B cell (primary cell): ENCODE measurements around the gene TCF12. TPM values are rescaled to one million over a fixed set of nuclear protein-coding genes. Genes with fewer than 3 reads are reported as not detected.
A peak's percentile ranks its signal among the peaks of the same experiment; 100 is the strongest.

Experiments
- ATAC-seq: fragments of 200-7000 bp; cut with Tn5 transposase; one replicate; pipeline ENCODE4 v1.10.0; 2021; ENCODE audit warnings: low read depth, mild to moderate bottlenecking, moderate number of reproducible peaks, moderate library complexity
- CTCF ChIA-PET: fragments of 350-600 bp; sonication (Branson Sonifier 250); formaldehyde crosslinking; loops from one replicate; lab custom pipeline; 2021; ENCODE audit warnings: antibody characterized with exemption, inconsistent platforms; lab: Charles Lee
- POLR2A ChIA-PET: fragments of 350-600 bp; sonication (Branson Sonifier 250); formaldehyde crosslinking; loops from one replicate; lab custom pipeline; 2021; ENCODE audit warnings: antibody characterized with exemption; lab: Charles Lee
- DNase-seq: peaks from one replicate; pipeline ENCODE4 v3.0.0; 2013
- H2AFZ ChIP-seq: 2 replicates; pipeline ENCODE4 v1.6.1; 2012; ENCODE audit warnings: mild to moderate bottlenecking, low read depth, low read length; ENCODE audit not compliant: insufficient read depth, poor library complexity, severe bottlenecking
- H3K27ac ChIP-seq, 2 donors: 1 replicate in 1 of 2; 2 replicates in 1 of 2; pipeline ENCODE4 v1.5.1; 2012 to 2013; ENCODE audit warnings: low read length in 2 of 2, mild to moderate bottlenecking in 2 of 2, moderate library complexity in 1 of 2
- H3K27me3 ChIP-seq, 4 experiments: fragments of 200-600 bp in 1 of 4; sonication (generic) in 1 of 4; replicated peaks in 1 of 4; 1 replicate in 2 of 4; 2 replicates in 2 of 4; pipeline versions ENCODE4 v1.6.1 to v1.7.0; 2013 to 2016; ENCODE audit warnings: low read length in 3 of 4, mild to moderate bottlenecking in 2 of 4, mixed read lengths in 1 of 4, moderate library complexity in 1 of 4; ENCODE audit not compliant: insufficient read depth in 4 of 4, control insufficient read depth in 3 of 4; ENCODE audit errors: control extremely low read depth in 1 of 4
- H3K36me3 ChIP-seq, 2 experiments: replicated peaks in 1 of 2; 1 replicate in 1 of 2; 2 replicates in 1 of 2; pipeline versions ENCODE4 v1.6.1 to v1.7.1; 2013; ENCODE audit warnings: low read length in 1 of 2; ENCODE audit not compliant: insufficient read depth in 2 of 2, control insufficient read depth in 1 of 2; ENCODE audit errors: control extremely low read depth in 1 of 2, extremely low read depth in 1 of 2
- H3K4me1 ChIP-seq, 2 donors: fragments of 200-600 bp in 1 of 2; sonication (generic) in 1 of 2; 1 replicate in 1 of 2; 2 replicates in 1 of 2; pipeline versions ENCODE4 v1.5.1 to v1.6.1; 2013 to 2017; ENCODE audit warnings: low read length in 2 of 2; ENCODE audit not compliant: control insufficient read depth in 2 of 2, insufficient read depth in 2 of 2
- H3K4me2 ChIP-seq: replicated peaks from 2 replicates; pipeline ENCODE3; 2012; ENCODE audit warnings: mild to moderate bottlenecking, low read depth, low read length; ENCODE audit not compliant: poor library complexity, severe bottlenecking
- H3K4me3 ChIP-seq, 5 experiments: fragments of 200-600 bp in 1 of 5; sonication (generic) in 1 of 5; 1 replicate in 3 of 5; 2 replicates in 2 of 5; pipeline versions ENCODE4 v1.5.1 to v1.7.0; 2011 to 2016; ENCODE audit warnings: low read length in 4 of 5, mild to moderate bottlenecking in 4 of 5, low read depth in 2 of 5, control low read depth in 1 of 5, moderate library complexity in 1 of 5; ENCODE audit not compliant: insufficient read depth in 1 of 5; ENCODE audit errors: control extremely low read depth in 1 of 5, extremely low read depth in 1 of 5
- H3K79me2 ChIP-seq: fragments of 200-600 bp; sonication (generic); one replicate; pipeline ENCODE4 v1.6.0; 2016; ENCODE audit warnings: low read length; ENCODE audit not compliant: control insufficient read depth, insufficient read depth
- H3K9ac ChIP-seq: fragments of 200-600 bp; sonication (generic); 2 replicates; pipeline ENCODE4 v1.6.1; 2017; ENCODE audit warnings: mild to moderate bottlenecking, low read length, moderate library complexity
- H3K9me3 ChIP-seq, 3 donors: one replicate each; pipeline versions ENCODE4 v1.6.1 to v1.7.1; 2013; ENCODE audit warnings: low read length in 2 of 3; ENCODE audit not compliant: control insufficient read depth in 2 of 3, insufficient read depth in 1 of 3; ENCODE audit errors: control extremely low read depth in 1 of 3
- H4K20me1 ChIP-seq: 2 replicates; pipeline ENCODE4 v1.6.0; 2012; ENCODE audit warnings: mild to moderate bottlenecking, low read length; ENCODE audit not compliant: insufficient read depth, control insufficient read depth, poor library complexity, severe bottlenecking
- H3K27ac Mint-ChIP-seq: one replicate; pipeline ENCODE4 v1.8.0; 2021; ENCODE audit warnings: mixed read lengths
- H3K27me3 Mint-ChIP-seq: one replicate; pipeline ENCODE4 v1.8.0; 2021; ENCODE audit warnings: mixed read lengths
- H3K4me1 Mint-ChIP-seq: one replicate; pipeline ENCODE4 v1.8.0; 2021; ENCODE audit warnings: mixed read lengths
- H3K4me3 Mint-ChIP-seq: one replicate; pipeline ENCODE4 v1.8.0; 2021; ENCODE audit warnings: mixed read lengths
- H3K9me3 Mint-ChIP-seq: one replicate; pipeline ENCODE4 v1.8.0; 2022; ENCODE audit warnings: mixed read lengths; ENCODE audit not compliant: insufficient read depth
- EZH2 ChIP-seq: IDR thresholded peaks from 2 replicates; pipeline ENCODE4 v1.6.1; 2012; ENCODE audit warnings: borderline replicate concordance, low read depth, mild to moderate bottlenecking, moderate library complexity, low read length; ENCODE audit not compliant: insufficient read depth, poor library complexity, severe bottlenecking
- WGBS: methylation state at CpG from one replicate; pipeline ENCODE4 v1.1.5; 2013; ENCODE audit warnings: missing lambda C conversion rate; ENCODE audit not compliant: insufficient coverage; 5-methylcytosine and 5-hydroxymethylcytosine counted together
- intact Hi-C: fragments of 100-400 bp; cut with micrococcal nuclease; formaldehyde crosslinking; loops from one replicate; pipeline ENCODE4 v1.10.0; 2022
- polyA plus RNA-seq: library from polyadenylated mRNA; depleted of rRNA; stranded (reverse); fragments of >200 nt; gene quantifications from 2 replicates; pipeline ENCODE4 v1.2.3, GENCODE V29; 2012
- total RNA-seq, 2 donors: library from RNA; stranded (reverse); fragments of 120-200 nt in 1 of 2; gene quantifications; 1 replicate in 1 of 2; 2 replicates in 1 of 2; pipeline versions ENCODE4 v1.2.3 to v1.2.4, GENCODE V29; 2013 to 2022
- TF ChIP-seq, protein P1 (sequence below): fragments of 200-600 bp; IDR thresholded peaks from one replicate; pipeline ENCODE4 v1.8.0; 2022; ENCODE audit warnings: antibody characterized with exemption, mild to moderate bottlenecking

The TCF12 gene
- total and polyA plus RNA-seq, 2 donors (not counting 1 experiment from before 2014, with no cell fraction given): 27.1 to 131 TPM

DNA sequence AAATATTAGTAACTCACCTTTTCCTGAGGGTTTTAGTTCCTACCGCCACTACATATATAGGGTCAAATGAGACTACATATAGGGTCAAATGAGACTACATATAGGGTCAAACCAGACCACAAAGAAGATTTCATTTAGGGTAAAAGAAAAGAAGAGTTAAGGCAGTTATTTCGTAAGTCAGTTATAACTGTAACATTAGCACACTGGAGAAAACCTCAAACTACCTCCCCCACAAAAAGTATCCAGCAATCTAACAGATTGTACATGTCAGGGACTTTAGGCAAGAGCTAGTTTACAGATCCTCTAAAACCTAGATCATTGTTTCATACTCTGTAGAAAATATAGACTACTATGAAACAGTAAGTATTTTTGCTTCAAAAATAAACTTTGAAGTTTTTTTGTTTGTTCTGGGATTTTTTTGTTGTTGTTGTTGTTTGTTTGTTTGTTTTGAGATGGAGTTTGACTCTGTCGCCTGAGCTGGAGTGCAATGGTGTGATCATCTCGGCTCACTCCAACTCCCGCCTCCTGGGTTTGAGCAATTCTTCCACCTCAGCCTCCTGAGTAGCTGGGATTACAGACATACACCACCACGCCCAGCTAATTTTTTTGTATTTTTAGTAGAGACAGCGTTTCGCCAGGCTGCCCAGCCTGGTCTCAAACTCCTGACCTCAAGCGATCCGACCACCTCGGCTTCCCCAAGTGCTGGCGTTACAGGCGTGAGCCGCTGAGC is 365.5 kb downstream of the TCF12 start:
- Histone ChIP-seq H3K4me2 (peak overlapping the region; percentile 65), H3K27me3 (no peaks in the 10 kb centered on the region), H2AFZ (peak overlapping the region; percentile 41), H3K27ac (peak overlapping the region; percentile 95), H4K20me1 (no peaks in the 10 kb centered on the region), H3K36me3 (no peaks in the 10 kb centered on the region), H3K79me2 (peaks cover 43% of the 10 kb centered on the region), H3K9me3 (no peaks in the 10 kb centered on the region), H3K4me3 (peak overlapping the region; percentile 16 to 53 (median 35)), H3K4me1 (peaks cover 91 to 92% of the 10 kb centered on the region in 2 donors), H3K9ac (peak overlapping the region; percentile 53)
- Mint-ChIP-seq H3K4me1 (peaks cover 87% of the 10 kb centered on the region), H3K9me3 (no peaks in the 10 kb centered on the region), H3K27ac (peak overlapping the region; percentile 94), H3K27me3 (no peaks in the 10 kb centered on the region), H3K4me3 (peak overlapping the region; percentile 91)
- ATAC-seq (peak; percentile 26), DNase-seq (peak; percentile 30)
- TF ChIP-seq, protein P1, sequence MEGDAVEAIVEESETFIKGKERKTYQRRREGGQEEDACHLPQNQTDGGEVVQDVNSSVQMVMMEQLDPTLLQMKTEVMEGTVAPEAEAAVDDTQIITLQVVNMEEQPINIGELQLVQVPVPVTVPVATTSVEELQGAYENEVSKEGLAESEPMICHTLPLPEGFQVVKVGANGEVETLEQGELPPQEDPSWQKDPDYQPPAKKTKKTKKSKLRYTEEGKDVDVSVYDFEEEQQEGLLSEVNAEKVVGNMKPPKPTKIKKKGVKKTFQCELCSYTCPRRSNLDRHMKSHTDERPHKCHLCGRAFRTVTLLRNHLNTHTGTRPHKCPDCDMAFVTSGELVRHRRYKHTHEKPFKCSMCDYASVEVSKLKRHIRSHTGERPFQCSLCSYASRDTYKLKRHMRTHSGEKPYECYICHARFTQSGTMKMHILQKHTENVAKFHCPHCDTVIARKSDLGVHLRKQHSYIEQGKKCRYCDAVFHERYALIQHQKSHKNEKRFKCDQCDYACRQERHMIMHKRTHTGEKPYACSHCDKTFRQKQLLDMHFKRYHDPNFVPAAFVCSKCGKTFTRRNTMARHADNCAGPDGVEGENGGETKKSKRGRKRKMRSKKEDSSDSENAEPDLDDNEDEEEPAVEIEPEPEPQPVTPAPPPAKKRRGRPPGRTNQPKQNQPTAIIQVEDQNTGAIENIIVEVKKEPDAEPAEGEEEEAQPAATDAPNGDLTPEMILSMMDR: no peak
- TF ChIP-seq EZH2: no peak
- ChIA-PET CTCF (interaction anchor here (0.8 to 6.4 kb wide), 6 partner anchors 13 to 23 kb away, joined by 3 to 45 read pairs (median 5); no protein-coding TSS in a partner anchor), POLR2A (interaction anchor here (0.5 to 8.3 kb wide), 2 partner anchors 16 to 552 kb away, joined by 3 to 109 read pairs; no protein-coding TSS in a partner anchor)
- intact Hi-C loops: loop anchor here (1.0 to 10.0 kb wide), 4 partner anchors 16 to 919 kb away; partner anchors contain the start of genes TCF12 and TEX9
- WGBS: 0% methylated on average over 5 of the region's 14 CpGs

DNA sequence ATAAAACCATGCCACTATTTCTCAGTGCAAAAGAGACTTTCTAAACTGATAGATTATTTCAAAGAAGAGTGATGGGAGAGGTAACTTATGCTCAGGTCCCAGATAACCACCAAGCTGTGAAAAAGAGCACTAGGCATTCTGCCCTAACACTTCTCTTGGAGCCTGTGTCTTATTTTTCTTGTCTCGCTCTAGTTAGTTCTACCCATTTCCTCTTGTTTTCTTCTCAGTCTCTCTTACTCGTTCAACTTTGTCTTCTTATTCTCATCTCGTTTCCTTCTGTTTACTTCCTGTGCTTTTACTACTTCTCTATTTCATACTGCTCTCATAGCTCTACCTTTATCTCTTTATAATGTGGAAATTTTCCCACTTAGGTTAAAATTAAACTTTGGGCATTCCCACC is 366.1 kb downstream of the TCF12 start:
- ATAC-seq (peak; percentile 65), DNase-seq (peak; percentile 71)
- TF ChIP-seq, protein P1: peak; percentile 15
- TF ChIP-seq EZH2: no peak
- peak overlapping the region; percentile 41 for H2AFZ ChIP-seq
- H3K27ac Mint-ChIP-seq: peak overlapping the region; percentile 94
- H3K4me2 ChIP-seq: peak overlapping the region; percentile 65
- no peaks in the 10 kb centered on the region for H3K27me3 ChIP-seq
- H3K36me3 ChIP-seq: no peaks in the 10 kb centered on the region
- H3K4me1 Mint-ChIP-seq: peaks cover 87% of the 10 kb centered on the region
- peak overlapping the region; percentile 91 for H3K4me3 Mint-ChIP-seq
- WGBS: 0% methylated on average over 1 of the region's 3 CpGs
- no peaks in the 10 kb centered on the region for H3K27me3 Mint-ChIP-seq
- intact Hi-C loops: loop anchor here (1.0 to 10.0 kb wide), 4 partner anchors 16 to 920 kb away; partner anchors contain the start of genes TCF12 and TEX9
- H3K79me2 ChIP-seq: peaks cover 38% of the 10 kb centered on the region
- H3K9me3 ChIP-seq: no peaks in the 10 kb centered on the region
- ChIA-PET CTCF (interaction anchor here (0.8 to 6.4 kb wide), 9 partner anchors 12 to 137 kb away, joined by 3 to 45 read pairs (median 4); no protein-coding TSS in a partner anchor), POLR2A (interaction anchor here (0.6 to 8.3 kb wide), 2 partner anchors 15 to 1580 kb away, joined by 4 to 109 read pairs; no protein-coding TSS in a partner anchor)
- H3K9me3 Mint-ChIP-seq: no peaks in the 10 kb centered on the region
- peaks cover 91 to 92% of the 10 kb centered on the region in 2 donors for H3K4me1 ChIP-seq
- peak overlapping the region; percentile 53 for H3K9ac ChIP-seq
- peak overlapping the region; percentile 16 to 53 (median 35) for H3K4me3 ChIP-seq
- no peaks in the 10 kb centered on the region for H4K20me1 ChIP-seq
- H3K27ac ChIP-seq: peak overlapping the region; percentile 95
